Fibroblast of lung (primary cell): ENCODE measurements around the gene PRAMEF10.
"Not testable (repeated sequence)": the region's sequence is repeated elsewhere in the genome, so short reads cannot be mapped to it uniquely, and the experiment has no call there.

ENCODE experiments used
- CTCF ChIP-seq, 2 donors: IDR thresholded peaks in 1 of 2; conservative IDR thresholded peaks in 1 of 2; 1 replicate in 1 of 2; 2 replicates in 1 of 2; pipeline ENCODE4 v1.5.1; 2011 to 2012; ENCODE audit warnings: low read length in 2 of 2, control low read depth in 1 of 2, inconsistent platforms in 1 of 2, low read depth in 1 of 2, mild to moderate bottlenecking in 1 of 2
- EZH2 ChIP-seq: IDR thresholded peaks from 2 replicates; pipeline ENCODE4 v1.5.1; 2012; ENCODE audit warnings: low read length, control low read depth, mild to moderate bottlenecking; ENCODE audit errors: missing control alignments

- not testable (repeated sequence) for TF ChIP-seq CTCF (conservative IDR thresholded peaks at IDR 0.05 in 1 of 2, IDR thresholded peaks at IDR 0.05 in 1 of 2; ENCODE audit: low read depth in 1 of 2, low read length in 2 of 2); EZH2
Observed at GRCh38 chr1:12916310-12916709, 18.2 kb upstream of the PRAMEF10 start, which contains the start of gene PRAMEF7.
